GM18517 (cell line): ENCODE data around the gene KDELR1.
A peak's percentile ranks its signal among the peaks of the same experiment; 100 is the strongest.

Experiments
- ATAC-seq: cut with Tn5 transposase; IDR thresholded peaks from one replicate; pipeline ENCODE4 v1.9.1; 2021; ENCODE audit warnings: mild to moderate bottlenecking, moderate library complexity; ENCODE audit not compliant: unreplicated experiment

The KDELR1 gene

DNA sequence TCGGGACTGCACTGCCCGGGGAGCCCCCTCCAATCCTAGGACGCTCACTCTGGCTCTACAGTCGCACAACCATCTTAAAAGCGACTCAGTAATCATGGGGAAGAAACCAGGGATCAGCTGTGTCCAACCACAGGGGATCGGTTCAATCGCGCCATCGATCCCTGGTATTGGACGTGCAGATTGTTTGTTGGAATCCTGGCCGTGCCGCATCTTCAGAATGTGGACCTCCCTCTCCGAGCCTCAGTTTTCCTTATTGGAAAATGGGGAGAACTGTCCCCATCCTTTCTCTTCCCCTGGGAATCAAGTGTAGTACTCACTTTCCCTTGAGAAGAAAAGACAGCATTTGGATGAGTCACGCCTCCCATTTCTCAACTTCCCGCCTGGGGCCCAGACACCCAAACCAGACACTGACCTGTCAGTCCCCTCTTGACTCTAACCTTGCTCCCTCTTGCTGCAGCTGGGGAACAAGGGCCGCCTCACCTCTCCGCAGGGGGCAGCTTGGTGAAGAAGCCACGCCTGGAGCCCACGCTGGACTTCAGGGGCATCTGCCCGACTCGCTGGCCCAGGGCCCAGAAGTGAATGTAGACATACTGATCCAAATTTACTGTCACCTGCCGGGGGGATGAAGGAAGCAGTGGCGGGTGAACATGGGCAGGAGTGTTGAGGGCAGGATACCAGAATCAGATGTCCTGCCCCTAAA lies 48.4 kb downstream of the KDELR1 start:
- no peak for ATAC-seq

DNA sequence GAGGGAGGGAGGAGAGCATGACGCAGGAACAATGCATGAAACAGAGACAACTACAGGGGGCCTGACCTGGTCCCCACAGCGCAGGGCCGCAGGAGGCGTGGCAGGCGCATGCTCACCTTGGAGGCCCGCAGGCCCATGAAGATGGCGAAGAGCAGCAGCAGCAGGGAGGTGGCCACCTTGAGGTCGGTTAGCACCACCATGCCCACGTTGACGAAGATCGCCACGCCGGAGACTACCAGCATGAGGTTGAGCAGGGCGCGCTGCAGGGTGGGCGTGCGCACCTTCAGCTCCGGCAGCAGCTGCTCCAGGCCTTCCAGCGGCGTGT lies 49.0 kb downstream of the KDELR1 start:
- ATAC-seq = no peak

DNA sequence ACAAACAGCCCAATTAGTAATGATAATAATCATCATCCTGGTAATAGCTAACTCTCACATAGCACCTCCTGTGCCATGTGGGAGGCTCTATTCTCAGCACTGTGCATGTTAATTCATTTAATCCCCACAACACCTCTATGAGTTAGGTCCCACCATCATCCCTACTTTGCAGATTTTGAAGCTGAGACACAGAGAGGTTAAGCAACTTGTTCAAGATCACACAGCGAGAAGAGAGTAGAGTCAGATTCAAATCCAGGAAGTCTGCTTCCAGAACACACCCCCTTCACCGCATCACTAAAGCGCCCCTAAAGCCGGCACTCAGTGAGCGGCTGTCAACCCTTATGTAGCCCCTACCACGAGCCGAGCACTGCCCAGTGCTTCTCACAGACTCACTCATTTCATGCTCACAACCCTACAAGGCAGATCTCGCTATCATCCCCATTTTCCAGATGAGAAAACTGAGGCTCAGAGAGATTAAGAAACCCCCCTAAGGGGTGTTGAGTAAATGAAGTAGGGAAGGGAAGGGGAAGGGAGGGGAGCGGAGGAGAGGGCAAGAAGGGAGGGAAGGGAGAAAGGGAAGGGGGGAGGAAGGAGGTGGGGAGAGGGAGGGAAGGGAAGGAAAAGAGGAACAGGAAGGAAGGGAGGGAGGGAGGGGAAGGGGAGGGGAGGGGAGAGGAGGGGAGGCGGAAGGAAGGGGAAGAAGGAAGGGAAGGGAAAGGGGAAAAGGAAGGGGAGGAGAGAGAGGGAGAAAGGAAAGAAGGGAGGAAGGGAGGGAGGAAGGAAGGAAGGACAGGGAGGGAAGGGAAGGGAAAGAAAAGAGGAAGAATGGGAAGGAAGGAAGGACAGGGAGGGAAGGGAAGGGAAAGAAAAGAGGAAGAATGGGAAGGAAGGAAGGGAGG lies 49.6 kb downstream of the KDELR1 start:
- no peak for ATAC-seq

DNA sequence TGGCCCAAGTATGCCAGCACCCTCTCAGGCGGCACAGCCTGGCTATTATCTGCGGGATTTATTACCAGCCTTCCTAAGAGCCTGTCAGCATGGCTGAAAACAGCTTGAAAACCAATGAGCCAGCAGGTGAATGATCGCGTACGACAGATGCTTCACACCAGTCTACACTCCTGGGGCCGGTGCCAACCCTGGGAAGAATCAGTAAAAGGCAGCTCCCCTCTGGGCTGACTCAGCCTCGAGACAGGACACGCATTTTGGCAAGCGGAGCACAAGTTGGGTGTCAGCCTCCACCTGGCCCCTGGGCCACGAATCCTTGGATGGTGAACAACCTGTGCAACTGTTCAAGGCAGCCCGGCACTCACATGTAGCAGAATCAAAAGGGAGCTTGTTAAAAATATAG lies 50.4 kb downstream of the KDELR1 start:
- no peak for ATAC-seq

DNA sequence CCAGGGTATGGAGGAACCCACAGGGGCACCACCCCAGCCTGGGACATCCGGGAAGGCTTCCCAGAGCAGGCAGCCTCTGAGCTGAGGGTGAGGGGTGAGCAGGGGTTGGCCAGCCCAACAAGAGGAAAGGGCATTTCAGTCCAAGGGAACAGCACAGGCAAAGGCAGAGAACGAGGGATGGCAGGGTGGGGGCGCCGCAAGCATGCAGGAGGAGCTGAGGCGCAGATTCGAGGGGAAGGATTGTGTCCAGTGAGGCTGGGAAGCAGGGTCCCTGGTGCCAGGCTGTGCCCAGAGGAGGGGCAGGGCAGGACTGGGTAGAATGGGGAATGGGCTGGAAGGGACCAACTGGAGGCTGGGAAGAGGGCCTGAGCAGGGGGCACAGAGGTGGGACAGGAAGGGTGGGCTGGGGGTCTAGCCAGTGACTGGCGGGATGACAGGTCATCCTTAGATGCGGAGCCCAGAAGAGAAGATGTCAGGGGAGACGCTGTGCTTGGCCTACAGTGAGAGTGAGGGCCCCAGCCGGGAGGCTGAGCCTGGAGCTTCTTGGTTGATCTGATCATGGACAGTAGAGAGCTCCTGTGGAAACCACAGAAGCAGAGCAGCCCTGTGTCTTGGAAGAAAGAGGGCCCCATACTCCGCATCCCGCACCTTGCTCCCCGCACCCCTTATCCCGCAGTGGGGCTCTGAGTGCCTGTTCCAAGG lies 52.4 kb downstream of the KDELR1 start:
- no peak for ATAC-seq

DNA sequence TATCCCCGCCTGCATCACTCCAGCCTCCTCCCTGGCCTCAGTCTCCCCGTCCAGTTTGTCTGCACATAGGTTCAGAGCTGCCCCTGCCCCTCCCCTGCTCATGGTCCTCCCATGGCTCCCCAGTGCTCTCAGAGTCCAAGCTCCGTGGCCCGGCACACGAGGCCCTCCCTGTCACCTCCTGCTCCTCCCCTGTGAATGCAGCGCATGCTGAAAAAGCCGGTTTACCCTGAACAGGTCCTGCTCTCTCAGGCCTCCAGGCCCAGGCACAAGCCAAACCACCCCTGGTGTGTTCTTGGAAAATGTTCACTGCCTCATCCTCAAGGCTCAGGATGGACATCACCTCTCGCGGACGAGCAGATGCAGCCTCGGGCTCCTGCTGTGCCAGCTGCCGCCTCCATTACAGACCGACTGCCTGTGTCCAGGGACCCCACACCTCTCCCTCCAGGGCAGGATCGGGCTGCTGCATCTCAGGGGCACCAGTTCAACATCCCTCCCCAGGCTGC lies 53.0 kb downstream of the KDELR1 start:
- no peak for ATAC-seq

DNA sequence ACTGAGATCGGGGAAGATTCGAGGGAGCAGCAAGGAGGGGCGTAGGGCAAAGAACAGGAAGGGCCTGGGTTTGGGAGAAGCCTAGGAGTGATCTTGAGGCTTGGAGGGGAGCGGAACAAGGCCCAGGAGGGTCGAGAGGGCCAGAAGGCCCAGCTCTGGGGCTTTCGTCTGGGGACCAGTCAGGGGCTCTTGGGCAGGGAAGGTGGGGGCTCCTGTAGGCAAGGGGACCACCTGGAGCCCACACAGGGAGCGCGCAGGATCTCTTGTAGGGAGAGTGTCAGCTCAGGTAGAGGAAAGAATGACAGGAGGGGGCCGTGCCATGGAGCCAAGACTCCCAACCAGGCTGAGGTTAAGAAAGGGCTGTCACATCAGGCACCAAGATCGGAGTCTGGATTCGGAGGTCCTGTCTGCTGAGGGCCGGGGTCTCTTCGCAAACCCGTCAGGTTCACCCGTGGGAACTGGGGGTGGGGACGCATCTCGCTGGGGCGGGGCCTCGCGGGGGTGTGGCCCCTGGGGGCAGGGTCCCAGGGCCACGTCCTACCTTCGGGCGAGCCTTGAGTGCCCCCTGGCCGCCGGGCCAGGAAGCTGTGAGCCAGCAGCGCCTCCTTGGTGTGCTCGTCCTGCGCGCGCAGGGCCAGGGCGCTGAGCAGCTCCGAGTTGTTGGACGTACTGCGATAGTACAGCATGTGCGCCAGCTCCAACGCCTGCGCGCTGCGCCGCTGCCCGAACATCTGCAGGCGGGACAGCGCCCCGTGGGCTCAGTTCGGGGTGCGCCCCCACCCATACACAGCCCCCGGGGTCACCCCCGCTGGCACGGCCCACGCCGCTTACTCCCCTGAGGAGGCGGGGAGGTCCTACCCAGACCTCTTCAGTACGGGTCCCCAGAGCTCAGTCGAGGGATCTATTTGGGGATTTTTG lies 57.6 kb downstream of the KDELR1 start:
- peak; percentile 37 for ATAC-seq

DNA sequence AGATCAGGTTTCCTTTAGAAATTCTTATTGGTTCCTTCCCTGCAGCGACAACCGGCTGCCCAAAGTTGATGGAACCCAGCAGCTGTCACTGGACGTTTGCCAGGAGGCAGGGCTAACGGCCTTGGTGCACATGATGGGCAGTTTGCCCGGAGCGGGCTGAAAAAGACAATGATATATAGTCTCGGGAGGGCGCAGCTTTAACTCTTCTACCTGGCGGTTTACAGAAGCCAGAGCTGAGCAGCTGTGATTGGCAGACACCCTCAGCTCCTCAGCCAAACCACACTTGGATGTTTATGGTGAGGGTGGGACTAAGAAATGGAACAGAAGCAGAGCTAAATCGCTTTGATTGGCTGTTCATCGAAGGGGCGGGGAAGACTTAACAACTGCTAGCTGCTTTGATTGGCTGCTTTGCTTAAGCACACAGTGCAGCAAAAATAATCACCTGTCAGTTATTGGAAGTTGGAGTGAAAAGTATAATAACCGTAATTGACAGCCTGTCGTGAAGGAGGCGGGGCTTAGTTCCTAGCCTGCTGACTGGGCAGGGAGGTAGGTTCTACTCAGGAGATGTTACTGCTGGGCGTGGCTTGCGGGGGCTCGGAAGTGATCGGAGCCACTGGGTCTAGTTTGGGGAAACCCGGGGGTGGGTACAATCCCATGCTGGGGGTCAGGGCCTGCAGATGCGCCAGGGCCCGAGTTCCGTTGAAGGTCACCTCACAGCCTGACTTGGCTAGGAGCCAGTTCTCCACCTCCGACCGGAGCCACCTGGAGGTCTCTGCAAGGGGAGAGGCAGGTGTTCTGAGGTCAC lies 58.5 kb downstream of the KDELR1 start:
- ATAC-seq = peak; percentile 78
